ENCODE results near the gene NECTIN4. TPM values are rescaled to one million over a fixed set of nuclear protein-coding genes. Genes with fewer than 3 reads are reported as not detected.
A peak's percentile ranks its signal among the peaks of the same experiment; 100 is the strongest.

NECTIN4 gene
- total and polyA plus RNA-seq, 2 of the 13 experiments (the other 11 are each of a cell fraction or from before 2014, with no cell fraction given) = 5.9 to 12.4 TPM

- TF ChIP-seq FOXO4 (CRISPR knock-in tag; conservative IDR thresholded peaks at IDR 0.05) = 0 out of 2 replicates have a peak, but pooled peaks have one; percentile 66
- TF ChIP-seq ZNF652 (CRISPR knock-in tag; IDR thresholded peaks at IDR 0.05; ENCODE audit: borderline replicate concordance, low read depth) = peak; percentile 24; the same call in 1 of the 2 replicates
- 0 out of 2 replicates have a peak, but pooled peaks have one; percentile 24 for TF ChIP-seq ZFP82 (CRISPR knock-in tag; IDR thresholded peaks at IDR 0.05; ENCODE audit: borderline replicate concordance)
- no peak for TF ChIP-seq GABPA (IDR thresholded peaks at IDR 0.05; ENCODE audit: low read depth, low read length)
- TF ChIP-seq GABPA (CRISPR knock-in tag; IDR thresholded peaks at IDR 0.05; ENCODE audit: low read depth) = 0 out of 2 replicates have a peak, but pooled peaks have one; percentile 6
- TF ChIP-seq SKIL (CRISPR knock-in tag; IDR thresholded peaks at IDR 0.05; ENCODE audit: borderline replicate concordance) = no peak
- 0 out of 2 replicates have a peak, but pooled peaks have one; percentile 17 for TF ChIP-seq ZNF670 (CRISPR knock-in tag; IDR thresholded peaks at IDR 0.05; ENCODE audit: borderline replicate concordance)
- no peak for TF ChIP-seq MAX (IDR thresholded peaks at IDR 0.05)
- no peak for TF ChIP-seq HCFC1 (IDR thresholded peaks at IDR 0.05; ENCODE audit: low read depth, low read length)
- no peak for TF ChIP-seq REST (IDR thresholded peaks at IDR 0.05; ENCODE audit: borderline replicate concordance in 1 of 2, low read depth in 1 of 2, low read length in 2 of 2)
- peak; percentile 95; the same call in 1 of the 2 replicates for TF ChIP-seq ZNF775 (CRISPR knock-in tag; IDR thresholded peaks at IDR 0.05; ENCODE audit: borderline replicate concordance)
- 0 out of 2 replicates have a peak, but pooled peaks have one; percentile 21 for TF ChIP-seq ZBTB38 (CRISPR knock-in tag; IDR thresholded peaks at IDR 0.05)
- no peak for TF ChIP-seq ZNF501 (CRISPR knock-in tag; IDR thresholded peaks at IDR 0.05)
- TF ChIP-seq PCBP2 (optimal IDR thresholded peaks at IDR 0.05; ENCODE audit: low read depth, low read length, poor library complexity, severe bottlenecking) = peak; percentile 43
- peak; percentile 42; the same call in 1 of the 2 replicates for TF ChIP-seq ZNF281 (CRISPR knock-in tag; IDR thresholded peaks at IDR 0.05; ENCODE audit: borderline replicate concordance)
- peak; percentile 70 for TF ChIP-seq ZNF780A (CRISPR knock-in tag; IDR thresholded peaks at IDR 0.05)
- 0 out of 2 replicates have a peak, but pooled peaks have one; percentile 75 for TF ChIP-seq IRX3 (CRISPR knock-in tag; IDR thresholded peaks at IDR 0.05; ENCODE audit: borderline replicate concordance, low read depth)
Measured at GRCh38 chr1:161131523-161132409, 42.4 kb upstream of the NECTIN4 start (continued).

Data from HepG2 (cell line).